IMR-90 (cell line): Measurements from ENCODE around the gene HUNK. TPM values are rescaled to one million over a fixed set of nuclear protein-coding genes. Genes with fewer than 3 reads are reported as not detected.

ENCODE experiments used
- ATAC-seq: fragments of 200-7000 bp; cut with Tn5 transposase; 2 replicates; pipeline ENCODE4 v1.9.1; 2020; ENCODE audit warnings: low read depth, mild to moderate bottlenecking, moderate library complexity
- BruUV-seq: library from RNA; stranded (reverse); fragments of 400-500 nt; replicated peaks from 2 replicates; lab custom pipeline; 2021; lab: Mats Ljungman, UMichigan
- CTCF ChIA-PET: fragments of 300-600 bp; formaldehyde crosslinking; extraction: SDS; loops from one replicate; lab custom pipeline; 2021; ENCODE audit warnings: antibody characterized with exemption; lab: Yijun Ruan, JAX
- POLR2A ChIA-PET: fragments of 300-600 bp; sonication (Branson Sonifier 250); formaldehyde crosslinking; loops from one replicate; lab custom pipeline; 2022; ENCODE audit warnings: antibody characterized with exemption; ENCODE audit not compliant: unreplicated experiment; lab: Charles Lee
- DNase-seq: peaks from one replicate; pipeline ENCODE4 v3.0.0; 2013
- H2AFZ ChIP-seq: replicated peaks from 2 replicates; pipeline ENCODE3; 2013; ENCODE audit warnings: low read length, mild to moderate bottlenecking; ENCODE audit not compliant: poor library complexity
- H2AK5ac ChIP-seq: 2 replicates; pipeline ENCODE4 v1.6.1; 2013; ENCODE audit warnings: low read depth, low read length, inconsistent platforms
- H2AK9ac ChIP-seq: replicated peaks from 2 replicates; pipeline ENCODE3; 2013; ENCODE audit warnings: mild to moderate bottlenecking, low read depth, low read length, moderate library complexity; ENCODE audit not compliant: poor library complexity
- H2BK120ac ChIP-seq: 2 replicates; pipeline ENCODE4 v1.6.1; 2013; ENCODE audit warnings: low read depth, low read length, inconsistent platforms
- H2BK15ac ChIP-seq: 3 replicates; pipeline ENCODE4 v1.6.1; 2013; ENCODE audit warnings: low read depth, low read length, inconsistent platforms
- H2BK20ac ChIP-seq: 2 replicates; pipeline ENCODE4 v1.6.1; 2013; ENCODE audit warnings: low read depth, mild to moderate bottlenecking, inconsistent platforms, low read length, moderate library complexity
- H2BK5ac ChIP-seq: 2 replicates; pipeline ENCODE4 v1.6.1; 2013; ENCODE audit warnings: mild to moderate bottlenecking, low read depth, low read length, inconsistent platforms; ENCODE audit not compliant: poor library complexity, severe bottlenecking
- H3K14ac ChIP-seq: replicated peaks from 2 replicates; pipeline ENCODE4 v1.6.1; 2013; ENCODE audit warnings: low read depth, low read length, inconsistent platforms
- H3K18ac ChIP-seq: 2 replicates; pipeline ENCODE4 v1.6.1; 2013; ENCODE audit warnings: low read depth, low read length, control low read depth
- H3K23ac ChIP-seq: 2 replicates; pipeline ENCODE4 v1.6.1; 2013; ENCODE audit warnings: low read depth, low read length, inconsistent platforms
- H3K27ac ChIP-seq: 2 replicates; pipeline ENCODE4 v1.5.1; 2013; ENCODE audit warnings: mild to moderate bottlenecking, control low read depth, low read length; ENCODE audit not compliant: insufficient read depth
- H3K27me3 ChIP-seq: 2 replicates; pipeline ENCODE4 v1.6.1; 2013; ENCODE audit warnings: low read length; ENCODE audit not compliant: control insufficient read depth, insufficient read depth
- H3K36me3 ChIP-seq: 2 replicates; pipeline ENCODE4 v1.6.1; 2013; ENCODE audit warnings: low read length, mixed read lengths; ENCODE audit not compliant: control insufficient read depth, insufficient read depth
- H3K4ac ChIP-seq: 2 replicates; pipeline ENCODE4 v1.6.1; 2013; ENCODE audit warnings: low read depth, low read length, inconsistent platforms
- H3K4me1 ChIP-seq: 2 replicates; pipeline ENCODE4 v1.6.1; 2013; ENCODE audit warnings: low read length, mixed read lengths; ENCODE audit not compliant: control insufficient read depth, insufficient read depth
- H3K4me2 ChIP-seq: 2 replicates; pipeline ENCODE4 v1.6.1; 2013; ENCODE audit warnings: low read depth, mild to moderate bottlenecking, control low read depth, low read length, moderate library complexity
- H3K4me3 ChIP-seq: 2 replicates; pipeline ENCODE4 v1.5.1; 2013; ENCODE audit warnings: low read depth, mild to moderate bottlenecking, control low read depth, low read length, moderate library complexity; ENCODE audit not compliant: insufficient read depth
- H3K56ac ChIP-seq: 2 replicates; pipeline ENCODE4 v1.6.1; 2013; ENCODE audit warnings: low read length, inconsistent platforms; ENCODE audit not compliant: insufficient read depth; ENCODE audit errors: extremely low read depth
- H3K79me1 ChIP-seq, 2 experiments: 2 replicates each; pipeline ENCODE4 v1.6.1; 2013; ENCODE audit warnings: low read length in 2 of 2, inconsistent platforms in 1 of 2, low read depth in 1 of 2
- H3K9ac ChIP-seq: 2 replicates; pipeline ENCODE4 v1.6.1; 2013; ENCODE audit warnings: low read depth, low read length, control low read depth
- H3K9me1 ChIP-seq: 2 replicates; pipeline ENCODE4 v1.6.1; 2013; ENCODE audit warnings: low read length, inconsistent platforms; ENCODE audit not compliant: insufficient read depth
- H3K9me3 ChIP-seq: 2 replicates; pipeline ENCODE4 v1.6.1; 2013; ENCODE audit warnings: low read length; ENCODE audit not compliant: control insufficient read depth, insufficient read depth
- H4K20me1 ChIP-seq: 2 replicates; pipeline ENCODE4 v1.6.1; 2013; ENCODE audit warnings: low read length, inconsistent platforms; ENCODE audit not compliant: insufficient read depth
- H4K5ac ChIP-seq: 2 replicates; pipeline ENCODE4 v1.6.1; 2013; ENCODE audit warnings: mild to moderate bottlenecking, low read depth, low read length, control low read depth
- H4K8ac ChIP-seq, 2 experiments: 2 replicates each; pipeline ENCODE4 v1.6.1; 2013; ENCODE audit warnings: low read depth in 2 of 2, low read length in 2 of 2, control low read depth in 1 of 2, inconsistent platforms in 1 of 2
- H4K91ac ChIP-seq: 2 replicates; pipeline ENCODE4 v1.6.1; 2013; ENCODE audit warnings: low read depth, low read length, inconsistent platforms; ENCODE audit not compliant: insufficient read depth
- BHLHE40 ChIP-seq: fragments of 150-350 bp; IDR thresholded peaks from 2 replicates; pipeline ENCODE4 v1.6.1; 2016; ENCODE audit warnings: mild to moderate bottlenecking, low read depth, low read length
- CHD1 ChIP-seq: IDR thresholded peaks from 2 replicates; pipeline ENCODE4 v1.6.1; 2012; ENCODE audit warnings: low read depth, low read length, improper control_type of control experiment
- FOS ChIP-seq: fragments of 150-350 bp; IDR thresholded peaks from 2 replicates; pipeline ENCODE4 v1.6.1; 2016; ENCODE audit warnings: low read depth, low read length
- MXI1 ChIP-seq: IDR thresholded peaks from 2 replicates; pipeline ENCODE4 v1.6.1; 2012; ENCODE audit warnings: low read depth, mild to moderate bottlenecking, low read length, moderate library complexity, borderline replicate concordance
- RAD21 ChIP-seq: IDR thresholded peaks from 2 replicates; pipeline ENCODE4 v1.6.1; 2012; ENCODE audit warnings: low read length, improper control_type of control experiment
- RCOR1 ChIP-seq: IDR thresholded peaks from 2 replicates; pipeline ENCODE4 v1.6.1; 2012; ENCODE audit warnings: mild to moderate bottlenecking, low read length, improper control_type of control experiment; ENCODE audit not compliant: insufficient replicate concordance
- WGBS, 2 experiments: methylation state at CpG; one replicate each; pipeline versions ENCODE4 v1.1.5 to v1.1.7; 2013; ENCODE audit warnings: missing lambda C conversion rate in 2 of 2; ENCODE audit not compliant: insufficient read length in 1 of 2; ENCODE audit errors: extremely low coverage in 2 of 2; 5-methylcytosine and 5-hydroxymethylcytosine counted together
- dilution Hi-C: fragments of 300-500 bp; cut with HindIII; formaldehyde crosslinking; loops from one replicate; pipeline ENCODE4 v1.14.3; 2018; ENCODE audit warnings: low sequenced_read_pairs; ENCODE audit not compliant: unreplicated experiment
- in situ Hi-C: fragments of 300-500 bp; cut with MboI; formaldehyde crosslinking; loops from 3 replicates; pipeline ENCODE4 v1.14.3; 2019; ENCODE audit warnings: low sequenced_read_pairs, inconsistent platforms, mixed read lengths
- intact Hi-C: fragments of 100-400 bp; cut with micrococcal nuclease; formaldehyde crosslinking; loops from 2 replicates; pipeline ENCODE4 v1.10.0; 2022
- polyA plus RNA-seq, 3 experiments: library from polyadenylated mRNA; depleted of rRNA; stranded (reverse); fragments of >200 nt; gene quantifications; 2 replicates each; pipeline ENCODE4 v1.2.3, GENCODE V29; 2012; ENCODE audit warnings: low replicate concordance in 1 of 3
- total RNA-seq: library from RNA; depleted of rRNA; stranded (reverse); fragments of >200 nt; gene quantifications from 2 replicates; pipeline ENCODE4 v1.2.3, GENCODE V29; 2012
- TF ChIP-seq, protein P1 (sequence below): fragments of 150-350 bp; IDR thresholded peaks from 2 replicates; pipeline ENCODE4 v1.6.1; 2017; ENCODE audit warnings: mild to moderate bottlenecking, antibody characterized with exemption, low read length, low read depth
- TF ChIP-seq, protein P2 (sequence below): fragments of 150-350 bp; IDR thresholded peaks from 2 replicates; pipeline ENCODE4 v1.6.1; 2016; ENCODE audit warnings: low read depth, mild to moderate bottlenecking, low read length, moderate library complexity, borderline replicate concordance
- TF ChIP-seq, protein P3 (sequence below): conservative IDR thresholded peaks from 2 replicates; pipeline ENCODE4 v1.5.1; 2012; ENCODE audit warnings: mild to moderate bottlenecking, low read depth, low read length, improper control_type of control experiment

The HUNK gene
- total and polyA plus RNA-seq, 2 of the 4 experiments (the other 2 are of a cell fraction): 1.0 to 2.0 TPM

GRCh38 chr21:31830701-31831100 is 42.1 kb upstream of the HUNK start:
- no TSS peak for BruUV-seq

More at GRCh38 chr21:31830701-31831100, 42.1 kb upstream of the HUNK start:
- Histone ChIP-seq H3K4me3 (no peak overlapping the region), H2AK5ac (no peak overlapping the region), H4K91ac (no peak overlapping the region), H4K8ac (no peak overlapping the region), H3K9ac (no peak overlapping the region), H3K18ac (no peak overlapping the region), H3K9me3 (no peaks in the 10 kb centered on the region), H3K4me2 (no peak overlapping the region), H2AK9ac (no peak overlapping the region), H3K27me3 (no peaks in the 10 kb centered on the region), H2BK20ac (no peak overlapping the region), H3K4me1 (no peaks in the 10 kb centered on the region), H3K4ac (no peak overlapping the region), H3K27ac (no peak overlapping the region), H2BK5ac (no peak overlapping the region), H3K9me1 (no peaks in the 10 kb centered on the region), H4K20me1 (no peaks in the 10 kb centered on the region), H3K14ac (no peak overlapping the region), H3K56ac (no peak overlapping the region), H2BK120ac (no peak overlapping the region), H2AFZ (no peak overlapping the region), H3K79me1 (no peaks in the 10 kb centered on the region), H2BK15ac (no peak overlapping the region), H4K5ac (no peak overlapping the region), H3K36me3 (no peaks in the 10 kb centered on the region), H3K23ac (no peak overlapping the region)
- dilution Hi-C loops: no loop called here
- in situ Hi-C loops: no loop called here
- no CpG with 5 or more reads among the region's 4 CpGs for WGBS, 2 experiments
- DNase-seq: no peak
- intact Hi-C loops: no loop called here
- ATAC-seq: no peak
- TF ChIP-seq, protein P1, sequence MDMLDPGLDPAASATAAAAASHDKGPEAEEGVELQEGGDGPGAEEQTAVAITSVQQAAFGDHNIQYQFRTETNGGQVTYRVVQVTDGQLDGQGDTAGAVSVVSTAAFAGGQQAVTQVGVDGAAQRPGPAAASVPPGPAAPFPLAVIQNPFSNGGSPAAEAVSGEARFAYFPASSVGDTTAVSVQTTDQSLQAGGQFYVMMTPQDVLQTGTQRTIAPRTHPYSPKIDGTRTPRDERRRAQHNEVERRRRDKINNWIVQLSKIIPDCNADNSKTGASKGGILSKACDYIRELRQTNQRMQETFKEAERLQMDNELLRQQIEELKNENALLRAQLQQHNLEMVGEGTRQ: no peak
- TF ChIP-seq, protein P2, sequence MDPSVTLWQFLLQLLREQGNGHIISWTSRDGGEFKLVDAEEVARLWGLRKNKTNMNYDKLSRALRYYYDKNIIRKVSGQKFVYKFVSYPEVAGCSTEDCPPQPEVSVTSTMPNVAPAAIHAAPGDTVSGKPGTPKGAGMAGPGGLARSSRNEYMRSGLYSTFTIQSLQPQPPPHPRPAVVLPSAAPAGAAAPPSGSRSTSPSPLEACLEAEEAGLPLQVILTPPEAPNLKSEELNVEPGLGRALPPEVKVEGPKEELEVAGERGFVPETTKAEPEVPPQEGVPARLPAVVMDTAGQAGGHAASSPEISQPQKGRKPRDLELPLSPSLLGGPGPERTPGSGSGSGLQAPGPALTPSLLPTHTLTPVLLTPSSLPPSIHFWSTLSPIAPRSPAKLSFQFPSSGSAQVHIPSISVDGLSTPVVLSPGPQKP: no peak
- TF ChIP-seq, protein P3, sequence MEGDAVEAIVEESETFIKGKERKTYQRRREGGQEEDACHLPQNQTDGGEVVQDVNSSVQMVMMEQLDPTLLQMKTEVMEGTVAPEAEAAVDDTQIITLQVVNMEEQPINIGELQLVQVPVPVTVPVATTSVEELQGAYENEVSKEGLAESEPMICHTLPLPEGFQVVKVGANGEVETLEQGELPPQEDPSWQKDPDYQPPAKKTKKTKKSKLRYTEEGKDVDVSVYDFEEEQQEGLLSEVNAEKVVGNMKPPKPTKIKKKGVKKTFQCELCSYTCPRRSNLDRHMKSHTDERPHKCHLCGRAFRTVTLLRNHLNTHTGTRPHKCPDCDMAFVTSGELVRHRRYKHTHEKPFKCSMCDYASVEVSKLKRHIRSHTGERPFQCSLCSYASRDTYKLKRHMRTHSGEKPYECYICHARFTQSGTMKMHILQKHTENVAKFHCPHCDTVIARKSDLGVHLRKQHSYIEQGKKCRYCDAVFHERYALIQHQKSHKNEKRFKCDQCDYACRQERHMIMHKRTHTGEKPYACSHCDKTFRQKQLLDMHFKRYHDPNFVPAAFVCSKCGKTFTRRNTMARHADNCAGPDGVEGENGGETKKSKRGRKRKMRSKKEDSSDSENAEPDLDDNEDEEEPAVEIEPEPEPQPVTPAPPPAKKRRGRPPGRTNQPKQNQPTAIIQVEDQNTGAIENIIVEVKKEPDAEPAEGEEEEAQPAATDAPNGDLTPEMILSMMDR: no peak
- TF ChIP-seq RCOR1 (no peak), RAD21 (no peak), FOS (no peak), MXI1 (no peak), CHD1 (no peak), BHLHE40 (no peak)
- POLR2A ChIA-PET: no interaction called here
- CTCF ChIA-PET: no interaction called here
